HG02642 (cell line): ENCODE measurements around the gene ZNF514.
"Not testable (repeated sequence)": the region's sequence is repeated elsewhere in the genome, so short reads cannot be mapped to it uniquely, and the experiment has no call there.

Experiments
- ATAC-seq: cut with Tn5 transposase; IDR thresholded peaks from one replicate; pipeline ENCODE4 v1.9.1; 2021; ENCODE audit warnings: mild to moderate bottlenecking; ENCODE audit not compliant: unreplicated experiment, poor library complexity

The ZNF514 gene

GRCh38 chr2:95143838-95144237, 15.8 kb downstream of the ZNF514 start:
- ATAC-seq: no peak

- ATAC-seq: no peak
Observed at GRCh38 chr2:95138702-95139101, 20.9 kb downstream of the ZNF514 start.

- ATAC-seq: peak; percentile 3
Observed at GRCh38 chr2:95122197-95122551, 37.5 kb downstream of the ZNF514 start.

GRCh38 chr2:95121407-95122196, 38.0 kb downstream of the ZNF514 start, which contains the start of gene MRPS5:
TSS of gene MRPS5 (minus strand) at chr2:95121808. CDS start at chr2:95121791, 17 bp downstream.
- peak; percentile 95 for ATAC-seq

- ATAC-seq: no peak
Observed at GRCh38 chr2:95121093-95121406, 38.6 kb downstream of the ZNF514 start.

- ATAC-seq: peak; percentile 94
Observed at GRCh38 chr2:95115418-95115817, 44.2 kb downstream of the ZNF514 start.

- ATAC-seq: no peak
Observed at GRCh38 chr2:95113464-95113863, 46.2 kb downstream of the ZNF514 start.

GRCh38 chr2:95110395-95110794, 49.3 kb downstream of the ZNF514 start:
- no peak for ATAC-seq

GRCh38 chr2:95109260-95109659, 50.4 kb downstream of the ZNF514 start:
- ATAC-seq: no peak

GRCh38 chr2:95106081-95106480, 53.6 kb downstream of the ZNF514 start:
- ATAC-seq: no peak

GRCh38 chr2:95104606-95105005, 55.0 kb downstream of the ZNF514 start:
- no peak for ATAC-seq

GRCh38 chr2:95099910-95100309, 59.7 kb downstream of the ZNF514 start:
- no peak for ATAC-seq

- not testable (repeated sequence) for ATAC-seq
Observed at GRCh38 chr2:95098273-95098672, 61.4 kb downstream of the ZNF514 start.
